HepG2 (cell line): Measurements from ENCODE around the gene VIM. TPM values are rescaled to one million over a fixed set of nuclear protein-coding genes. Genes with fewer than 3 reads are reported as not detected.

ENCODE experiments used
- ATF1 ChIP-seq: IDR thresholded peaks from 2 replicates; pipeline ENCODE4 v1.6.1; 2016; ENCODE audit warnings: mild to moderate bottlenecking, control low read depth
- CHCHD3 ChIP-seq: sonication (generic); formaldehyde crosslinking; IDR thresholded peaks from 2 replicates; pipeline ENCODE4 v1.8.0; 2022; ENCODE audit warnings: mild to moderate bottlenecking, missing genetic modification reagents, moderate library complexity
- FOXC1 ChIP-seq: sonication (generic); formaldehyde crosslinking; IDR thresholded peaks from 2 replicates; pipeline ENCODE4 v1.8.0; 2022; ENCODE audit warnings: mild to moderate bottlenecking, missing genetic modification reagents, borderline replicate concordance
- FOXK1 ChIP-seq: sonication (generic); formaldehyde crosslinking; IDR thresholded peaks from 2 replicates; pipeline ENCODE4 v1.4.0; 2020; ENCODE audit warnings: low read depth, missing genetic modification reagents, borderline replicate concordance
- NKX3-1 ChIP-seq: sonication (generic); formaldehyde crosslinking; IDR thresholded peaks from 2 replicates; pipeline ENCODE4 v1.5.0; 2020; ENCODE audit warnings: missing genetic modification reagents
- PRPF4 ChIP-seq: fragments of 200-400 bp; formaldehyde crosslinking; IDR thresholded peaks from 2 replicates; pipeline ENCODE4 v1.6.1; 2016; ENCODE audit warnings: low read length, low read depth; ENCODE audit not compliant: poor library complexity, severe bottlenecking
- ZBTB7B ChIP-seq: sonication (generic); formaldehyde crosslinking; IDR thresholded peaks from 2 replicates; pipeline ENCODE4 v1.4.0; 2020; ENCODE audit warnings: missing genetic modification reagents
- ZMYM3 ChIP-seq: sonication (generic); formaldehyde crosslinking; IDR thresholded peaks from 2 replicates; pipeline ENCODE4 v1.5.1; 2020; ENCODE audit warnings: mild to moderate bottlenecking, missing genetic modification reagents
- ZNF121 ChIP-seq: sonication (generic); formaldehyde crosslinking; IDR thresholded peaks from 2 replicates; pipeline ENCODE4 v1.5.0; 2020; ENCODE audit warnings: mild to moderate bottlenecking, missing genetic modification reagents
- polyA plus RNA-seq, 8 experiments: library from polyadenylated mRNA; depleted of rRNA in 3 of 8; stranded (reverse) in 7 of 8; unstranded in 1 of 8; fragments of >200 nt; fragmentation: Illumina TruSeq in 4 of 8; extraction: Trizol in 4 of 8; gene quantifications; 2 replicates each; pipeline versions ENCODE4 v1.2.1 to v1.2.3, GENCODE V29; 2011 to 2016; ENCODE audit warnings: low read depth in 4 of 8, missing spikeins in 1 of 8, mixed read lengths in 1 of 8; ENCODE audit not compliant: insufficient read depth in 1 of 8
- total RNA-seq, 5 experiments: library from RNA; depleted of rRNA; stranded (reverse); fragments of >200 nt; fragmentation: Illumina TruSeq; extraction: Trizol; gene quantifications; 2 replicates each; pipeline ENCODE4 v1.2.3, GENCODE V29; 2016; ENCODE audit warnings: low read depth in 1 of 5
- TF ChIP-seq, protein P1 (sequence below): IDR thresholded peaks from 2 replicates; pipeline ENCODE4 v1.6.1; 2016; ENCODE audit warnings: low read depth, borderline replicate concordance
- TF ChIP-seq, protein P2 (sequence below): sonication (generic); formaldehyde crosslinking; IDR thresholded peaks from 2 replicates; pipeline ENCODE4 v1.4.0; 2020; ENCODE audit warnings: missing genetic modification reagents
- TF ChIP-seq, protein P3 (sequence below): sonication (generic); formaldehyde crosslinking; IDR thresholded peaks from 2 replicates; pipeline ENCODE4 v1.5.0; 2020; ENCODE audit warnings: mild to moderate bottlenecking, missing genetic modification reagents, borderline replicate concordance
- TF ChIP-seq, protein P4 (sequence below): sonication (generic); formaldehyde crosslinking; IDR thresholded peaks from 2 replicates; pipeline ENCODE4 v1.8.1; 2022; ENCODE audit warnings: low read depth, mild to moderate bottlenecking, missing genetic modification reagents
- TF ChIP-seq, protein P5 (sequence below): sonication (generic); formaldehyde crosslinking; IDR thresholded peaks from 2 replicates; pipeline ENCODE4 v1.4.0; 2020; ENCODE audit warnings: mild to moderate bottlenecking, missing genetic modification reagents
- TF ChIP-seq, protein P6 (sequence below): sonication (generic); formaldehyde crosslinking; IDR thresholded peaks from 2 replicates; pipeline ENCODE4 v1.8.1; 2023; ENCODE audit warnings: mild to moderate bottlenecking, missing genetic modification reagents, borderline replicate concordance

Gene VIM
- total and polyA plus RNA-seq, 2 of the 13 experiments (the other 11 are each of a cell fraction or from before 2014, with no cell fraction given): not detected

DNA sequence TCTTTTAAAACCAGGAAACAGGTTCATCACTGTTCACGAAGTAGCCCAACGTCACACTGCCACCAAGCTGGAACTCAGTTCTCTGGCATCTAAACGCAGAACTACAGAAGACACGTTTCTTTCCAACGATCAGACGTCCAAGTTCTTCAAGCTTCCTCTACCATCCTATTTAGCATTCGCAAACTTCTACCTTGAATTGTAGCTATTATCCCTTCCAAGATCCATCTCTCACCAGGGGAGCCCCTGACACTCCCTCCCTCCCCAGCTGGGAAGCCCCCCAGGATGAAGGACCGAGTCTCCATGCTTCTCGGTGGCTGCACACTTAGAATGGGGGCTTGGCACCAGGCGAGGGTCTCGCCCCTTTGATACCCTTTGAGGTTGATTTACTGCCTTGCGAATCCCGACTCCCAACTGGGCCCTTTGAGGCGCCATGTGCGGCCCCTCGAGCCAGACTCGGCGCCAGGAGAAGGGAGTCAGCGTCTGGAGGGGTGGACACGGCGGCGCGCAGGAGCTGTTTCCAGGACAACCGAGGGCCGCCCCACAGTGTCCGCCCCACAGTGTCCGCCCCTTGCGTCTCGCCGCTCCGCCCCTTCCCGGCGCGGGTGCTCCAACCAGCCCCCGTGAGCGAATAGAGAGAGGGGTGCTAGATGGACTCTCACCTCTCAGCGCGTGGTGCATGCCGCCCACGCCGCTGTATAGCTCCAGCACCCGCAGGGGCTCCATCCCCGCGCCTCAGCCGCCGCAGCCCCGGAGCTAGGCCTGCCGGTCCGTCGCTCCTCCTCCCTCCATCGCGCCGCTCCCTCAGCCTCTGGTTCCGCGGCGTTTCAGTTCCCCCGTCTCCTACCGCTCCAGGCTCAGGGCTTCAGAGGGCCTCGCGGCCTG lies 26.9 kb upstream of the VIM start, which contains the start of gene TRDMT1 (continued):
- TF ChIP-seq, protein P1, sequence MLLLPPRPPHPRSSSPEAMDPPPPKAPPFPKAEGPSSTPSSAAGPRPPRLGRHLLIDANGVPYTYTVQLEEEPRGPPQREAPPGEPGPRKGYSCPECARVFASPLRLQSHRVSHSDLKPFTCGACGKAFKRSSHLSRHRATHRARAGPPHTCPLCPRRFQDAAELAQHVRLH: peak; percentile 60
- peak; percentile 91; the same call in 1 of the 2 replicates for TF ChIP-seq FOXK1 (CRISPR knock-in tag)
- 0 out of 2 replicates have a peak, but pooled peaks have one; percentile 37 for TF ChIP-seq NKX3-1 (CRISPR knock-in tag)
- peak; percentile 90; the same call in 1 of the 2 replicates for TF ChIP-seq FOXC1 (CRISPR knock-in tag)
- TF ChIP-seq, protein P2, sequence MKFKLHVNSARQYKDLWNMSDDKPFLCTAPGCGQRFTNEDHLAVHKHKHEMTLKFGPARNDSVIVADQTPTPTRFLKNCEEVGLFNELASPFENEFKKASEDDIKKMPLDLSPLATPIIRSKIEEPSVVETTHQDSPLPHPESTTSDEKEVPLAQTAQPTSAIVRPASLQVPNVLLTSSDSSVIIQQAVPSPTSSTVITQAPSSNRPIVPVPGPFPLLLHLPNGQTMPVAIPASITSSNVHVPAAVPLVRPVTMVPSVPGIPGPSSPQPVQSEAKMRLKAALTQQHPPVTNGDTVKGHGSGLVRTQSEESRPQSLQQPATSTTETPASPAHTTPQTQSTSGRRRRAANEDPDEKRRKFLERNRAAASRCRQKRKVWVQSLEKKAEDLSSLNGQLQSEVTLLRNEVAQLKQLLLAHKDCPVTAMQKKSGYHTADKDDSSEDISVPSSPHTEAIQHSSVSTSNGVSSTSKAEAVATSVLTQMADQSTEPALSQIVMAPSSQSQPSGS: peak; percentile 68
- TF ChIP-seq ATF1 (CRISPR knock-in tag): peak; percentile 57; the same call in 1 of the 2 replicates
- TF ChIP-seq, protein P3, sequence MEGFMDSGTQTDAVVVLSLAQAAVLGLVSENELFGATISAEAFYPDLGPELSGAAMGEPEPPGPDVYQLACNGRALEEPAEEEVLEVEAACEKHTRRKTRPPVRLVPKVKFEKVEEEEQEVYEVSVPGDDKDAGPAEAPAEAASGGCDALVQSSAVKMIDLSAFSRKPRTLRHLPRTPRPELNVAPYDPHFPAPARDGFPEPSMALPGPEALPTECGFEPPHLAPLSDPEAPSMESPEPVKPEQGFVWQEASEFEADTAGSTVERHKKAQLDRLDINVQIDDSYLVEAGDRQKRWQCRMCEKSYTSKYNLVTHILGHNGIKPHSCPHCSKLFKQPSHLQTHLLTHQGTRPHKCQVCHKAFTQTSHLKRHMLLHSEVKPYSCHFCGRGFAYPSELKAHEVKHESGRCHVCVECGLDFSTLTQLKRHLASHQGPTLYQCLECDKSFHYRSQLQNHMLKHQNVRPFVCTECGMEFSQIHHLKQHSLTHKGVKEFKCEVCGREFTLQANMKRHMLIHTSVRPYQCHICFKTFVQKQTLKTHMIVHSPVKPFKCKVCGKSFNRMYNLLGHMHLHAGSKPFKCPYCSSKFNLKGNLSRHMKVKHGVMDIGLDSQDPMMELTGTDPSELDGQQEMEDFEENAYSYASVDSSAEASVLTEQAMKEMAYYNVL (CRISPR knock-in tag): peak; percentile 76; the same call in 1 of the 2 replicates
- no peak for TF ChIP-seq PRPF4
- TF ChIP-seq, protein P4, sequence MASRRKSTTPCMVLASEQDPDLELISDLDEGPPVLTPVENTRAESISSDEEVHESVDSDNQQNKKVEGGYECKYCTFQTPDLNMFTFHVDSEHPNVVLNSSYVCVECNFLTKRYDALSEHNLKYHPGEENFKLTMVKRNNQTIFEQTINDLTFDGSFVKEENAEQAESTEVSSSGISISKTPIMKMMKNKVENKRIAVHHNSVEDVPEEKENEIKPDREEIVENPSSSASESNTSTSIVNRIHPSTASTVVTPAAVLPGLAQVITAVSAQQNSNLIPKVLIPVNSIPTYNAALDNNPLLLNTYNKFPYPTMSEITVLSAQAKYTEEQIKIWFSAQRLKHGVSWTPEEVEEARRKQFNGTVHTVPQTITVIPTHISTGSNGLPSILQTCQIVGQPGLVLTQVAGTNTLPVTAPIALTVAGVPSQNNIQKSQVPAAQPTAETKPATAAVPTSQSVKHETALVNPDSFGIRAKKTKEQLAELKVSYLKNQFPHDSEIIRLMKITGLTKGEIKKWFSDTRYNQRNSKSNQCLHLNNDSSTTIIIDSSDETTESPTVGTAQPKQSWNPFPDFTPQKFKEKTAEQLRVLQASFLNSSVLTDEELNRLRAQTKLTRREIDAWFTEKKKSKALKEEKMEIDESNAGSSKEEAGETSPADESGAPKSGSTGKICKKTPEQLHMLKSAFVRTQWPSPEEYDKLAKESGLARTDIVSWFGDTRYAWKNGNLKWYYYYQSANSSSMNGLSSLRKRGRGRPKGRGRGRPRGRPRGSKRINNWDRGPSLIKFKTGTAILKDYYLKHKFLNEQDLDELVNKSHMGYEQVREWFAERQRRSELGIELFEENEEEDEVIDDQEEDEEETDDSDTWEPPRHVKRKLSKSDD (CRISPR knock-in tag): 0 out of 2 replicates have a peak, but pooled peaks have one; percentile 77
- 0 out of 2 replicates have a peak, but pooled peaks have one; percentile 27 for TF ChIP-seq ZBTB7B
- TF ChIP-seq CHCHD3 (CRISPR knock-in tag): 0 out of 2 replicates have a peak, but pooled peaks have one; percentile 54
- TF ChIP-seq, protein P5, sequence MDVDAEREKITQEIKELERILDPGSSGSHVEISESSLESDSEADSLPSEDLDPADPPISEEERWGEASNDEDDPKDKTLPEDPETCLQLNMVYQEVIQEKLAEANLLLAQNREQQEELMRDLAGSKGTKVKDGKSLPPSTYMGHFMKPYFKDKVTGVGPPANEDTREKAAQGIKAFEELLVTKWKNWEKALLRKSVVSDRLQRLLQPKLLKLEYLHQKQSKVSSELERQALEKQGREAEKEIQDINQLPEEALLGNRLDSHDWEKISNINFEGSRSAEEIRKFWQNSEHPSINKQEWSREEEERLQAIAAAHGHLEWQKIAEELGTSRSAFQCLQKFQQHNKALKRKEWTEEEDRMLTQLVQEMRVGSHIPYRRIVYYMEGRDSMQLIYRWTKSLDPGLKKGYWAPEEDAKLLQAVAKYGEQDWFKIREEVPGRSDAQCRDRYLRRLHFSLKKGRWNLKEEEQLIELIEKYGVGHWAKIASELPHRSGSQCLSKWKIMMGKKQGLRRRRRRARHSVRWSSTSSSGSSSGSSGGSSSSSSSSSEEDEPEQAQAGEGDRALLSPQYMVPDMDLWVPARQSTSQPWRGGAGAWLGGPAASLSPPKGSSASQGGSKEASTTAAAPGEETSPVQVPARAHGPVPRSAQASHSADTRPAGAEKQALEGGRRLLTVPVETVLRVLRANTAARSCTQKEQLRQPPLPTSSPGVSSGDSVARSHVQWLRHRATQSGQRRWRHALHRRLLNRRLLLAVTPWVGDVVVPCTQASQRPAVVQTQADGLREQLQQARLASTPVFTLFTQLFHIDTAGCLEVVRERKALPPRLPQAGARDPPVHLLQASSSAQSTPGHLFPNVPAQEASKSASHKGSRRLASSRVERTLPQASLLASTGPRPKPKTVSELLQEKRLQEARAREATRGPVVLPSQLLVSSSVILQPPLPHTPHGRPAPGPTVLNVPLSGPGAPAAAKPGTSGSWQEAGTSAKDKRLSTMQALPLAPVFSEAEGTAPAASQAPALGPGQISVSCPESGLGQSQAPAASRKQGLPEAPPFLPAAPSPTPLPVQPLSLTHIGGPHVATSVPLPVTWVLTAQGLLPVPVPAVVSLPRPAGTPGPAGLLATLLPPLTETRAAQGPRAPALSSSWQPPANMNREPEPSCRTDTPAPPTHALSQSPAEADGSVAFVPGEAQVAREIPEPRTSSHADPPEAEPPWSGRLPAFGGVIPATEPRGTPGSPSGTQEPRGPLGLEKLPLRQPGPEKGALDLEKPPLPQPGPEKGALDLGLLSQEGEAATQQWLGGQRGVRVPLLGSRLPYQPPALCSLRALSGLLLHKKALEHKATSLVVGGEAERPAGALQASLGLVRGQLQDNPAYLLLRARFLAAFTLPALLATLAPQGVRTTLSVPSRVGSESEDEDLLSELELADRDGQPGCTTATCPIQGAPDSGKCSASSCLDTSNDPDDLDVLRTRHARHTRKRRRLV (CRISPR knock-in tag): peak; percentile 55; the same call in 1 of the 2 replicates
- TF ChIP-seq, protein P6, sequence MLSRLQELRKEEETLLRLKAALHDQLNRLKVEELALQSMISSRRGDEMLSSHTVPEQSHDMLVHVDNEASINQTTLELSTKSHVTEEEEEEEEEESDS (CRISPR knock-in tag): 0 out of 2 replicates have a peak, but pooled peaks have one; percentile 34
- TF ChIP-seq ZMYM3 (CRISPR knock-in tag): peak; percentile 77
- peak; percentile 19; the same call in 1 of the 2 replicates for TF ChIP-seq ZNF121 (CRISPR knock-in tag)
